Type B pancreatic cell (in vitro differentiated cells): Measurements from ENCODE around the gene SEMA5A. TPM values are rescaled to one million over a fixed set of nuclear protein-coding genes. Genes with fewer than 3 reads are reported as not detected.

Experiments
- DNase-seq: peaks from one replicate; pipeline ENCODE4 v3.0.0; 2021; ENCODE audit warnings: mixed read lengths; ENCODE audit not compliant: unreplicated experiment; ENCODE audit errors: extremely low spot score
- H3K27ac Mint-ChIP-seq: 2 replicates; pipeline ENCODE4 v1.8.0; 2021; ENCODE audit warnings: mild to moderate bottlenecking, mixed read lengths
- H3K27me3 Mint-ChIP-seq: 2 replicates; pipeline ENCODE4 v1.8.0; 2021; ENCODE audit warnings: mixed read lengths
- H3K36me3 Mint-ChIP-seq: 2 replicates; pipeline ENCODE4 v1.8.0; 2021; ENCODE audit warnings: mixed read lengths
- H3K4me1 Mint-ChIP-seq: one replicate; pipeline ENCODE4 v1.8.0; 2021; ENCODE audit warnings: mixed read lengths; ENCODE audit not compliant: unreplicated experiment
- H3K4me3 Mint-ChIP-seq: 2 replicates; pipeline ENCODE4 v1.8.0; 2021; ENCODE audit warnings: mild to moderate bottlenecking, mixed read lengths
- H3K9me3 Mint-ChIP-seq: 2 replicates; pipeline ENCODE4 v1.8.0; 2021; ENCODE audit warnings: mixed read lengths
- CTCF ChIP-seq: fragments of 200-600 bp; sonication (generic); conservative IDR thresholded peaks from 2 replicates; pipeline ENCODE4 v1.5.0; 2021; ENCODE audit warnings: antibody characterized with exemption, mild to moderate bottlenecking
- total RNA-seq: library from RNA; stranded (reverse); gene quantifications from 2 replicates; pipeline ENCODE4 v1.2.1, GENCODE V29; 2021; ENCODE audit warnings: low replicate concordance

The SEMA5A gene
- total RNA-seq, 1 donor from 2014 or later: 92.9 TPM

GRCh38 chr5:9148242-9148641, 397.6 kb downstream of the SEMA5A start:
- Mint-ChIP-seq H3K27me3 (no peaks in the 10 kb centered on the region), H3K9me3 (peaks cover 3% of the 10 kb centered on the region), H3K27ac (no peak overlapping the region), H3K4me3 (no peak overlapping the region), H3K36me3 (peaks cover 24% of the 10 kb centered on the region), H3K4me1 (no peaks in the 10 kb centered on the region)
- TF ChIP-seq CTCF: no peak
- DNase-seq: no peak

GRCh38 chr5:9140711-9141110, 405.2 kb downstream of the SEMA5A start:
- no peak for DNase-seq
- Mint-ChIP-seq H3K27ac (no peak overlapping the region), H3K4me3 (no peak overlapping the region), H3K4me1 (no peaks in the 10 kb centered on the region), H3K36me3 (peaks cover 24% of the 10 kb centered on the region), H3K9me3 (no peaks in the 10 kb centered on the region), H3K27me3 (no peaks in the 10 kb centered on the region)
- no peak for TF ChIP-seq CTCF

- TF ChIP-seq CTCF: no peak
- Mint-ChIP-seq H3K9me3 (no peaks in the 10 kb centered on the region), H3K4me1 (no peaks in the 10 kb centered on the region), H3K27me3 (no peaks in the 10 kb centered on the region), H3K36me3 (peaks cover 27% of the 10 kb centered on the region), H3K4me3 (no peak overlapping the region), H3K27ac (no peak overlapping the region)
- no peak for DNase-seq
Measured at GRCh38 chr5:9140202-9140601, 405.7 kb downstream of the SEMA5A start.

GRCh38 chr5:9139344-9139743, 406.5 kb downstream of the SEMA5A start:
- TF ChIP-seq CTCF: no peak
- Mint-ChIP-seq H3K36me3 (peaks cover 18% of the 10 kb centered on the region), H3K4me1 (no peaks in the 10 kb centered on the region), H3K9me3 (no peaks in the 10 kb centered on the region), H3K27me3 (no peaks in the 10 kb centered on the region), H3K27ac (no peak overlapping the region), H3K4me3 (no peak overlapping the region)
- DNase-seq: no peak

DNA sequence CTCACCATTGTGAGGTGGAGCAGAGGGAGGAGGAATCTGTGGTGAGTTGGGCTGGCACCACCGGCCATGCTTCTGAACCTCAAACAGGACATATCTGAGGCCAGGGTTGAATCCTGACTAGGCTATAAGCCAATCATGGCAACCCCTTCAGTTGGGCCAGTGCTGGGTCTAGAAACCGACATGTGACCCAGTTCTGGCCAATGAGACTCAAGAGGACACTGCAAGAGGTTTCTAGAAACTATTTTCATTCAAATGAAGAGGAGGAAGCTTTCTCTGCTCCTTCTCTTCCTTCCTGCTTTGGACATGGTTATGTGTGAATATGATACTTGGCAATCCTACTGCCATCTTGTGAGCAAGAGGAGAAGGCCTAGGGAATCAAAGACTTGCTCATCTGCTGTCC, 417.7 kb downstream of the SEMA5A start:
- Mint-ChIP-seq H3K36me3 (peaks cover 33% of the 10 kb centered on the region), H3K4me3 (no peak overlapping the region), H3K27me3 (no peaks in the 10 kb centered on the region), H3K9me3 (peaks cover 5% of the 10 kb centered on the region), H3K27ac (no peak overlapping the region), H3K4me1 (peaks cover 13% of the 10 kb centered on the region)
- no peak for TF ChIP-seq CTCF
- DNase-seq: no peak

DNA sequence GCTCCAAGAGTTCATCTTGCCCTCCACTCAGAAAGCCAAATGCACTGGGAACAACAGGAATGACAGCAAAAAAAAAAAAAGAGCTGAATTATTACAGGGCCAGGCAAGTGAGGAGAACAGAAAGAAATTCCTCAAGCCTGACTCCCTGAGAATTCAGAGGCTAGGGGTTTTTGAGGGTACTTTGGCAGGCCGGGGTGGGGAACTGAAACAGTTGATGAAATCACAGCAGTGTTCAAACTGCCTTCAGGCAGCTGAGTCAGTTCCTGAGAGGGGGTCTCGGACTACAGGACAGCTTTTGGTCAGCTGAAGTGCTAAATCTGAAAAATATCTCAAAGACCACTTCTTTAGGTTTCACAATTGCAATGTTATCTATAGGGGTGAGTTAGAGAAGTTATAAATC, 419.4 kb downstream of the SEMA5A start:
- H3K4me3 Mint-ChIP-seq: no peak overlapping the region
- DNase-seq: no peak
- no peak for TF ChIP-seq CTCF

More for the DNA sequence above, 419.4 kb downstream of the SEMA5A start:
- no peaks in the 10 kb centered on the region for H3K27me3 Mint-ChIP-seq
- peaks cover 5% of the 10 kb centered on the region for H3K9me3 Mint-ChIP-seq
- peaks cover 41% of the 10 kb centered on the region for H3K36me3 Mint-ChIP-seq
- peaks cover 13% of the 10 kb centered on the region for H3K4me1 Mint-ChIP-seq
- no peak overlapping the region for H3K27ac Mint-ChIP-seq
